RWPE1 (cell line): ENCODE results near the gene IKBKE.
A peak's percentile ranks its signal among the peaks of the same experiment; 100 is the strongest.

Experiments
- CTCF ChIA-PET: fragments of 350-600 bp; sonication (Branson Sonifier 250); formaldehyde crosslinking; extraction: SDS; loops from one replicate; lab custom pipeline; 2021; lab: Yijun Ruan, JAX
- POLR2A ChIA-PET: fragments of 400-600 bp; formaldehyde crosslinking; extraction: SDS; loops from one replicate; lab custom pipeline; 2020; ENCODE audit warnings: antibody characterized with exemption; ENCODE audit not compliant: low non-redundant PET; lab: Yijun Ruan, JAX
- DNase-seq: peaks from one replicate; pipeline ENCODE4 v3.0.0; 2012; ENCODE audit warnings: low spot score
- H3K27ac ChIP-seq: fragments of 450-650 bp; 2 replicates; pipeline ENCODE4 v1.5.1; 2017
- CTCF ChIP-seq: fragments of 450-650 bp; conservative IDR thresholded peaks from 2 replicates; pipeline ENCODE4 v1.5.1; 2017; ENCODE audit warnings: low read depth, mild to moderate bottlenecking

The IKBKE gene

GRCh38 chr1:206468571-206468970 is 1.7 kb upstream of the IKBKE start:
- DNase-seq: no peak
- POLR2A ChIA-PET: no interaction called here
- no peak overlapping the region for H3K27ac ChIP-seq
- no peak for TF ChIP-seq CTCF
- CTCF ChIA-PET: no interaction called here

DNA sequence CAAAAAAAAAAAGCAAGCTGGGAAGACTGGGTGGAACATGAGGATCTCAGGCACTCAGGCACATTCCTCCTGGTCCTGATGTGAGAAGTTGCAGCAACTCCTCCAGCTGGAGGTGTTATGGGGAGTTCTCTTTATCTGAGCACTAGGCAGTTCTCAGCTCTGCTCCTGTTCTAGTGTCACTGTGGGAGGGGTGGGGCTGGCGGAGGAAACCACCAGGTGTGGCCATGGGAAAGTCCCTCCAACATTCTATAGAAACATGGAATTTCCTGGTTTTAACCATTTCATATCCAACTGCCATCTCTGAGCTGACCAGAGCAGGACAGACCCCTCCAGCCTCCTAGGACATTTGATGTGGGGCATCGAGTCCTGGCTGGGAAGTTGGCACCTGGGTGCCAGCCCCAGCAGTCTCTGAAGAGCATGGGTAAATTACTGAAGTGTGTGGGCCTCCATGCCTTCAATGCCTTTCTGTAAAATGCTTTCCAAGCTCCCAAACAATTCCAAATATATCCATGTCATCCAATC is 804 bp upstream of the IKBKE start:
- TF ChIP-seq CTCF: no peak
- POLR2A ChIA-PET: interaction anchor here (0.6 to 1.2 kb wide), 2 partner anchors 13 to 29 kb away, joined by 4 to 5 read pairs; no protein-coding TSS in a partner anchor
- CTCF ChIA-PET: interaction anchor here (0.7 to 3.5 kb wide), 9 partner anchors 8 to 1494 kb away, joined by 3 to 46 read pairs (median 5); no protein-coding TSS in a partner anchor
- peak; percentile 63 for DNase-seq
- peak overlapping the region; percentile 74 for H3K27ac ChIP-seq

- peak overlapping the region; percentile 74 for H3K27ac ChIP-seq
- ChIA-PET POLR2A (interaction anchor here (1.2 to 1.4 kb wide), 2 partner anchors 9 to 11 kb away, joined by 3 to 4 read pairs; no protein-coding TSS in a partner anchor), CTCF (interaction anchor here (0.7 to 3.5 kb wide), 5 partner anchors 9 to 273 kb away, joined by 4 to 46 read pairs (median 7); no protein-coding TSS in a partner anchor)
- DNase-seq: peak; percentile 60
- no peak for TF ChIP-seq CTCF
Observed at GRCh38 chr1:206470692-206471414, 577 bp downstream of the IKBKE start.

DNA sequence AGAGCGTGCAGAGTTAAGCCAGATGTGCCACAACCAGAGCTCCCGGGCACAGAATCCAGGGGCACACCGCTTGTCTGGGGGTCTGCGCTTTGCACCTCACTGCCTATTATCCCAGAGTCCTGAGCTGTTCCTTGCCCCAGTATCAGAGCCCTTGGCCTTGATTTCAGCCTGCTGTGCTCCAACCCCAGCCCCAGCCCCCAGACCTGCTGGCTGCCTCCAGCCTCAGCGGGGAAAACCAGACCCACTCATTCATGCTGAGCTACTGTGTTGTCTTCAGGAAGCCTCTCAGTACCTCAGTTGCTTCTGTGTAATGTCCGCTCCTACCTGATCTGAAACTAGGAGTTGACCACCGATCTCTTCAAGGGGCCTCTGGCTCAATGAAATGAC is 1.1 kb downstream of the IKBKE start:
- POLR2A ChIA-PET: interaction anchor here (0.6 to 1.4 kb wide), 2 partner anchors 8 to 42 kb away, joined by 3 read pairs; no protein-coding TSS in a partner anchor

DNA sequence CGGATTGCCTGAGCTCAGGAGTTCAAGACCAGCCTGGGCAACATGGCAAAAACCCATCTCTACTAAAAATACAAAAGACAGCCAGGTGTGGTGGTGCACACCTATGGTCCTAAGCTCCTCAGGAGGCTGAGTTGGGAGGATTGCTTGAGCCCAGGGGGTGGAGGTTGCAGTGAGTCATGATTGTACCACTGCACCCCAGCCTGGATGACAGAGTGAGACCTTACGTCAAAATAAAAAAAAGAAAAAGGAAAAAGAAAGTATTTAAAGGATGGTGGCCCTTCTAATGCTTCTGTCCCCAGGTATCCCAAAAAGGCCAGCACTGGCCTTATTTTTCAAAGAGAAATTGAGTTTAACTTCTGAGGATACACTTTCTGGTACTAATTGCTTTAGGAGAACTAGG is 1.7 kb downstream of the IKBKE start:
- CTCF ChIA-PET: interaction anchor here (1.1 to 3.5 kb wide), 3 partner anchors 8 to 17 kb away, joined by 4 to 46 read pairs (median 29); no protein-coding TSS in a partner anchor
- POLR2A ChIA-PET: interaction anchor here (0.6 kb wide), 1 partner anchor 41 kb away, joined by 3 read pairs; no protein-coding TSS in a partner anchor
- DNase-seq: no peak
- H3K27ac ChIP-seq: no peak overlapping the region
- no peak for TF ChIP-seq CTCF

More for the DNA sequence above, 1.1 kb downstream of the IKBKE start:
- CTCF ChIA-PET: interaction anchor here (0.7 to 3.5 kb wide), 5 partner anchors 9 to 272 kb away, joined by 4 to 46 read pairs (median 7); no protein-coding TSS in a partner anchor
- TF ChIP-seq CTCF: no peak
- peak overlapping the region; percentile 74 for H3K27ac ChIP-seq
- no peak for DNase-seq

DNA sequence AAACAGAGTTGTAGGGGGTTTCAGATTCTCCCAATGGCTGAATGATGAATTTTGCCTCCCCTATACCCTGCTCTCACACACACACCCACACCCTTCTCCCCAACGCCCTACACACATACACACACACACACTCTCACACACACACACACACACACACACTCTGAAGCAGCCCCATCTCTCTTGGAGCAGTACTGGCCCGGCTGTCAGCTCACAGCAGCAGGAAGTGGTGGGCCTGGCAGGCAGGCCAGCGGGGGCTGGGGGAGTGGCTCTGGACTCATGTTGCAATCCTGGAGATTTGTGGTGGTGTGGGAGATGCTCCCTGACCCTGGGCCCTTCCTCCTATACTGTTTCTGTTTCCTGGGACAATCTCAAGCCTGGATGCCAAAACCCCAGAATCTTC is 2.2 kb downstream of the IKBKE start:
- no peak overlapping the region for H3K27ac ChIP-seq
- TF ChIP-seq CTCF: no peak
- no peak for DNase-seq
- ChIA-PET POLR2A (no interaction called here), CTCF (interaction anchor here (0.6 to 3.5 kb wide), 2 partner anchors 11 to 73 kb away, joined by 5 to 29 read pairs; no protein-coding TSS in a partner anchor)
